ENCODE measurements around the gene HOMER1. TPM values are rescaled to one million over a fixed set of nuclear protein-coding genes. Genes with fewer than 3 reads are reported as not detected.
A peak's percentile ranks its signal among the peaks of the same experiment; 100 is the strongest.

Gene HOMER1
- total and polyA plus RNA-seq, 2 of the 13 experiments (the other 11 are each of a cell fraction or from before 2014, with no cell fraction given), result 5.3 to 24.8 TPM

- TF ChIP-seq BATF2 (CRISPR knock-in tag; IDR thresholded peaks at IDR 0.05) (peak; percentile 77; the same call in 1 of the 2 replicates), RFX1 (IDR thresholded peaks at IDR 0.05) (no peak), ZNF761 (CRISPR knock-in tag; conservative IDR thresholded peaks at IDR 0.05) (no peak), MXD1 (CRISPR knock-in tag; IDR thresholded peaks at IDR 0.05) (no peak; the same call in 1 of the 2 replicates), ZNF501 (CRISPR knock-in tag; IDR thresholded peaks at IDR 0.05) (peak; percentile 51; the same call in 1 of the 2 replicates), ZBED4 (CRISPR knock-in tag; IDR thresholded peaks at IDR 0.05; ENCODE audit: borderline replicate concordance) (0 out of 2 replicates have a peak, but pooled peaks have one; percentile 21), ZHX1 (CRISPR knock-in tag; IDR thresholded peaks at IDR 0.05; ENCODE audit: low read depth) (peak; percentile 100), ZNF543 (CRISPR knock-in tag; IDR thresholded peaks at IDR 0.05) (no peak; the same call in 1 of the 2 replicates), LBX2 (CRISPR knock-in tag; IDR thresholded peaks at IDR 0.05; ENCODE audit: borderline replicate concordance) (0 out of 2 replicates have a peak, but pooled peaks have one; percentile 51), GPN1 (CRISPR knock-in tag; IDR thresholded peaks at IDR 0.05; ENCODE audit: borderline replicate concordance) (no peak), DBP (CRISPR knock-in tag; IDR thresholded peaks at IDR 0.05; ENCODE audit: not compliant biosample characterization) (no peak), RXRB (CRISPR knock-in tag; IDR thresholded peaks at IDR 0.05; ENCODE audit: borderline replicate concordance) (0 out of 2 replicates have a peak, but pooled peaks have one; percentile 45), ZNF17 (CRISPR knock-in tag; IDR thresholded peaks at IDR 0.05) (no peak), ZNF382 (CRISPR knock-in tag; IDR thresholded peaks at IDR 0.05; ENCODE audit: borderline replicate concordance) (no peak), SETDB1 (CRISPR knock-in tag; IDR thresholded peaks at IDR 0.05; ENCODE audit: borderline replicate concordance) (no peak), FOXA1 (IDR thresholded peaks at IDR 0.05) (no peak), FOXA1 (CRISPR knock-in tag; IDR thresholded peaks at IDR 0.05) (no peak), EED (CRISPR knock-in tag; IDR thresholded peaks at IDR 0.05) (peak; percentile 73; the same call in 1 of the 2 replicates), PHF21A (CRISPR knock-in tag; IDR thresholded peaks at IDR 0.05) (no peak; the same call in none of the 2 replicates), ONECUT2 (CRISPR knock-in tag; IDR thresholded peaks at IDR 0.05) (no peak)
Measured at GRCh38 chr5:79514391-79515105, 614 bp upstream of the HOMER1 start (continued).
